GM18498 (cell line): Measurements from ENCODE around the gene GCLC.
"Not testable (repeated sequence)": the region's sequence is repeated elsewhere in the genome, so short reads cannot be mapped to it uniquely, and the experiment has no call there.

Experiments used
- ATAC-seq: cut with Tn5 transposase; IDR thresholded peaks from one replicate; pipeline ENCODE4 v1.9.1; 2021; ENCODE audit warnings: mild to moderate bottlenecking, moderate library complexity; ENCODE audit not compliant: unreplicated experiment

Gene GCLC

GRCh38 chr6:53544470-53545308 lies at the start of gene GCLC:
Gene GCLC (minus strand): TSS chr6:53545101. CDS start chr6:53544645, 456 bp downstream.
- ATAC-seq, result peak; percentile 68

GRCh38 chr6:53594596-53594995 lies 49.7 kb upstream of the GCLC start:
- no peak for ATAC-seq

GRCh38 chr6:53593001-53593488 lies 48.1 kb upstream of the GCLC start:
- ATAC-seq, result no peak

- no peak for ATAC-seq
Observed at GRCh38 chr6:53591873-53592272, 47.0 kb upstream of the GCLC start.

- ATAC-seq, result no peak
Observed at GRCh38 chr6:53588816-53589509, 44.1 kb upstream of the GCLC start.

- no peak for ATAC-seq
Observed at GRCh38 chr6:53587291-53587690, 42.4 kb upstream of the GCLC start.

- no peak for ATAC-seq
Observed at GRCh38 chr6:53585208-53585900, 40.5 kb upstream of the GCLC start.

- ATAC-seq, result no peak
Observed at GRCh38 chr6:53584726-53585125, 39.8 kb upstream of the GCLC start.

- ATAC-seq, result no peak
Observed at GRCh38 chr6:53583451-53583850, 38.5 kb upstream of the GCLC start.

GRCh38 chr6:53582963-53583362 lies 38.1 kb upstream of the GCLC start:
- peak; percentile 54 for ATAC-seq

- no peak for ATAC-seq
Observed at GRCh38 chr6:53581856-53582255, 37.0 kb upstream of the GCLC start.

GRCh38 chr6:53581173-53581773 lies 36.4 kb upstream of the GCLC start:
- ATAC-seq, result no peak

- ATAC-seq, result no peak
Observed at GRCh38 chr6:53579338-53579737, 34.4 kb upstream of the GCLC start.

GRCh38 chr6:53578371-53578770 lies 33.5 kb upstream of the GCLC start:
- ATAC-seq, result no peak

GRCh38 chr6:53573299-53573698 lies 28.4 kb upstream of the GCLC start:
- no peak for ATAC-seq

- ATAC-seq, result not testable (repeated sequence)
Observed at GRCh38 chr6:53572379-53572778, 27.5 kb upstream of the GCLC start.

GRCh38 chr6:53568776-53569616 lies 24.1 kb upstream of the GCLC start:
- no peak for ATAC-seq

GRCh38 chr6:53567701-53568100 lies 22.8 kb upstream of the GCLC start:
- ATAC-seq, result no peak

- ATAC-seq, result no peak
Observed at GRCh38 chr6:53566755-53567154, 21.9 kb upstream of the GCLC start.

- ATAC-seq, result no peak
Observed at GRCh38 chr6:53565886-53566285, 21.0 kb upstream of the GCLC start.
